ENCODE measurements around the gene TANC1. TPM values are rescaled to one million over a fixed set of nuclear protein-coding genes. Genes with fewer than 3 reads are reported as not detected.

The TANC1 gene
- total RNA-seq, 1 donor from 2014 or later = 56.9 TPM

GRCh38 chr2:159175927-159176326 lies 207.5 kb downstream of the TANC1 start:
- H3K36me3 Mint-ChIP-seq = peaks cover 70% of the 10 kb centered on the region
- DNase-seq (ENCODE audit: extremely low spot score, unreplicated experiment) = no peak
- no peaks in the 10 kb centered on the region for H3K9me3 Mint-ChIP-seq
- H3K27me3 Mint-ChIP-seq = no peaks in the 10 kb centered on the region
- peaks cover 45% of the 10 kb centered on the region for H3K4me1 Mint-ChIP-seq (ENCODE audit: unreplicated experiment)
- TF ChIP-seq, protein P1, sequence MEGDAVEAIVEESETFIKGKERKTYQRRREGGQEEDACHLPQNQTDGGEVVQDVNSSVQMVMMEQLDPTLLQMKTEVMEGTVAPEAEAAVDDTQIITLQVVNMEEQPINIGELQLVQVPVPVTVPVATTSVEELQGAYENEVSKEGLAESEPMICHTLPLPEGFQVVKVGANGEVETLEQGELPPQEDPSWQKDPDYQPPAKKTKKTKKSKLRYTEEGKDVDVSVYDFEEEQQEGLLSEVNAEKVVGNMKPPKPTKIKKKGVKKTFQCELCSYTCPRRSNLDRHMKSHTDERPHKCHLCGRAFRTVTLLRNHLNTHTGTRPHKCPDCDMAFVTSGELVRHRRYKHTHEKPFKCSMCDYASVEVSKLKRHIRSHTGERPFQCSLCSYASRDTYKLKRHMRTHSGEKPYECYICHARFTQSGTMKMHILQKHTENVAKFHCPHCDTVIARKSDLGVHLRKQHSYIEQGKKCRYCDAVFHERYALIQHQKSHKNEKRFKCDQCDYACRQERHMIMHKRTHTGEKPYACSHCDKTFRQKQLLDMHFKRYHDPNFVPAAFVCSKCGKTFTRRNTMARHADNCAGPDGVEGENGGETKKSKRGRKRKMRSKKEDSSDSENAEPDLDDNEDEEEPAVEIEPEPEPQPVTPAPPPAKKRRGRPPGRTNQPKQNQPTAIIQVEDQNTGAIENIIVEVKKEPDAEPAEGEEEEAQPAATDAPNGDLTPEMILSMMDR (conservative IDR thresholded peaks at IDR 0.05) = no peak
- H3K4me3 Mint-ChIP-seq = no peak overlapping the region
- peak overlapping the region; percentile 48 for H3K27ac Mint-ChIP-seq

GRCh38 chr2:159176555-159176954 lies 208.1 kb downstream of the TANC1 start:
- peaks cover 45% of the 10 kb centered on the region for H3K4me1 Mint-ChIP-seq (ENCODE audit: unreplicated experiment)
- TF ChIP-seq, protein P1 (conservative IDR thresholded peaks at IDR 0.05) = peak; percentile 53
- peak overlapping the region; percentile 83 for H3K27ac Mint-ChIP-seq
- H3K4me3 Mint-ChIP-seq = peak overlapping the region; percentile 18
- H3K27me3 Mint-ChIP-seq = no peaks in the 10 kb centered on the region
- no peaks in the 10 kb centered on the region for H3K9me3 Mint-ChIP-seq
- no peak for DNase-seq (ENCODE audit: extremely low spot score, unreplicated experiment)
- H3K36me3 Mint-ChIP-seq = peaks cover 69% of the 10 kb centered on the region

DNA sequence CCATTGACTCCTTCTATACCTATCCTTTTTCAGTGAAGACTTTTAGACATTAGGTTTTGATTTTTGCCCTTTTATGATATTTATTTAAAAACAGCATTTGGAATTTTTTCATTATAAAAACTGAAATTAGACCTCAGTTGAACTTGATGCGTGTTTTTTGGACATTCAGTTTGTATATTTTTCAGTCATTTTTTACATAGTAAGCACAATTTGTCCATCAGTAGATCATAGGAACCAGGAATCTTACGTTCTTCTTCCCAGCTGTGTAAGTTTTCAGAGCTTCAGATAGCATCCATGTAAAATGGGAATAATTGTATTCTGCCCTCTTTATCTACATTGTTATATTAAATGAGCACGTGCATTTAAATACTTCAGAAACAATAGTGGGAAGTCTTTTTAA lies 208.9 kb downstream of the TANC1 start:
- peaks cover 45% of the 10 kb centered on the region for H3K4me1 Mint-ChIP-seq (ENCODE audit: unreplicated experiment)
- no peaks in the 10 kb centered on the region for H3K9me3 Mint-ChIP-seq
- DNase-seq (ENCODE audit: extremely low spot score, unreplicated experiment) = no peak
- H3K36me3 Mint-ChIP-seq = peaks cover 66% of the 10 kb centered on the region
- TF ChIP-seq, protein P1 (conservative IDR thresholded peaks at IDR 0.05) = no peak
- no peak overlapping the region for H3K4me3 Mint-ChIP-seq
- no peaks in the 10 kb centered on the region for H3K27me3 Mint-ChIP-seq
- H3K27ac Mint-ChIP-seq = peak overlapping the region; percentile 83

DNA sequence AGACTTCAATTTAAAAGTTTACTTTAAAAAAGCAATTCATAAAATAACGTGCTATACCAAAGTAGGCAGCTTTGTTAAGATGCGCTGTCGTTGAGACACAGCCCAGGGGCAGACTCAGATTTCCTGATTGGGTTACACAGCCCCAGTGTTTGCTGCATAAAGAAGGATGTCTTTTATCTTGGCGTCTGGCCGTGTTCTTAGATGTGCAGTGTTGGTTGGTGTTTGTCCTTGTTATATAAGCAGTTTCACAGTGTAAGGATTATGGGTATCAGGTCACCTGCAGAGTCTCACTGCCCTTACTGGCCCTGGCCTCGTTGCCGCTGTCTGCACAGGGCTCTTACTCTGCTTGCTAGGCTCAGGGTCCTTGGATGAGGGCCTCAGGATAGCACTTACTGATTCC lies 209.5 kb downstream of the TANC1 start:
- H3K27ac Mint-ChIP-seq = peak overlapping the region; percentile 83
- H3K27me3 Mint-ChIP-seq = no peaks in the 10 kb centered on the region
- H3K36me3 Mint-ChIP-seq = peaks cover 66% of the 10 kb centered on the region
- H3K9me3 Mint-ChIP-seq = no peaks in the 10 kb centered on the region
- peak overlapping the region; percentile 18 for H3K4me3 Mint-ChIP-seq
- TF ChIP-seq, protein P1 (conservative IDR thresholded peaks at IDR 0.05) = no peak
- H3K4me1 Mint-ChIP-seq (ENCODE audit: unreplicated experiment) = peaks cover 48% of the 10 kb centered on the region
- no peak for DNase-seq (ENCODE audit: extremely low spot score, unreplicated experiment)

- DNase-seq (ENCODE audit: extremely low spot score, unreplicated experiment) = no peak
- Mint-ChIP-seq H3K9me3 (no peaks in the 10 kb centered on the region), H3K27ac (peak overlapping the region; percentile 36), H3K27me3 (peaks cover 4% of the 10 kb centered on the region), H3K4me1 (ENCODE audit: unreplicated experiment) (peaks cover 58% of the 10 kb centered on the region), H3K4me3 (no peak overlapping the region), H3K36me3 (peaks cover 73% of the 10 kb centered on the region)
- TF ChIP-seq, protein P1 (conservative IDR thresholded peaks at IDR 0.05) = no peak
These were observed 210.7 kb downstream of the TANC1 start for GRCh38 chr2:159179096-159179495.

DNA sequence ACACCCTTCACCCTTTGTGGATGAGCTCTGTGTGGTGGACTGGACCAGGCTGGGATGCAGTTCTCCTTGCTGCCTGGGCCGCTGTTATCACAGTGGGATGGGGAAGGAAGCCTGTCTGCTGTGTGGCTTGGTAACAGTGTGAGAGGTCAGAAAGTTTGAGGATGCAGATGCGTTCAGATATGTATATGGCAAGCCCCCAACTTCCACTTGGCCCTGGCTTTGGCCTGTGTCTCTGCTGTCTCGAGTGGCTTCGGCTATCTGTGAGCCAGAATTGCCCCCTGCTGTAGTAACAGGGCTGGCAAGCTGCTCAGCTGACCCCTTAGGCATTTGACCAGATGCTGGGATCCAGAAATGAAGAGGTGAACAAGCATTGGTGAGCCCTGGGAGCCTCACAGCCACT lies 211.3 kb downstream of the TANC1 start:
- Mint-ChIP-seq H3K36me3 (peaks cover 76% of the 10 kb centered on the region), H3K4me1 (ENCODE audit: unreplicated experiment) (peaks cover 59% of the 10 kb centered on the region), H3K9me3 (no peaks in the 10 kb centered on the region), H3K27me3 (peaks cover 4% of the 10 kb centered on the region), H3K4me3 (no peak overlapping the region), H3K27ac (peak overlapping the region; percentile 36)
- TF ChIP-seq, protein P1 (conservative IDR thresholded peaks at IDR 0.05) = no peak
- no peak for DNase-seq (ENCODE audit: extremely low spot score, unreplicated experiment)
